Activated CD4-positive, alpha-beta T cell treated with anti-CD3 and anti-CD28 coated beads, Interleukin-2, Interleukin-6, amounts not matched to agents 100 ng/mL and 50 ng/mL, durations not matched to agents 16 hours and 8 hours (primary cell): Measurements from ENCODE around the gene SGPP1.
"Not testable (repeated sequence)": the region's sequence is repeated elsewhere in the genome, so short reads cannot be mapped to it uniquely, and the experiment has no call there.

ENCODE experiments used
- DNase-seq: peaks from one replicate; pipeline ENCODE4 v3.0.0-alpha.2; 2020

Gene SGPP1, protein sequence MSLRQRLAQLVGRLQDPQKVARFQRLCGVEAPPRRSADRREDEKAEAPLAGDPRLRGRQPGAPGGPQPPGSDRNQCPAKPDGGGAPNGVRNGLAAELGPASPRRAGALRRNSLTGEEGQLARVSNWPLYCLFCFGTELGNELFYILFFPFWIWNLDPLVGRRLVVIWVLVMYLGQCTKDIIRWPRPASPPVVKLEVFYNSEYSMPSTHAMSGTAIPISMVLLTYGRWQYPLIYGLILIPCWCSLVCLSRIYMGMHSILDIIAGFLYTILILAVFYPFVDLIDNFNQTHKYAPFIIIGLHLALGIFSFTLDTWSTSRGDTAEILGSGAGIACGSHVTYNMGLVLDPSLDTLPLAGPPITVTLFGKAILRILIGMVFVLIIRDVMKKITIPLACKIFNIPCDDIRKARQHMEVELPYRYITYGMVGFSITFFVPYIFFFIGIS

DNA sequence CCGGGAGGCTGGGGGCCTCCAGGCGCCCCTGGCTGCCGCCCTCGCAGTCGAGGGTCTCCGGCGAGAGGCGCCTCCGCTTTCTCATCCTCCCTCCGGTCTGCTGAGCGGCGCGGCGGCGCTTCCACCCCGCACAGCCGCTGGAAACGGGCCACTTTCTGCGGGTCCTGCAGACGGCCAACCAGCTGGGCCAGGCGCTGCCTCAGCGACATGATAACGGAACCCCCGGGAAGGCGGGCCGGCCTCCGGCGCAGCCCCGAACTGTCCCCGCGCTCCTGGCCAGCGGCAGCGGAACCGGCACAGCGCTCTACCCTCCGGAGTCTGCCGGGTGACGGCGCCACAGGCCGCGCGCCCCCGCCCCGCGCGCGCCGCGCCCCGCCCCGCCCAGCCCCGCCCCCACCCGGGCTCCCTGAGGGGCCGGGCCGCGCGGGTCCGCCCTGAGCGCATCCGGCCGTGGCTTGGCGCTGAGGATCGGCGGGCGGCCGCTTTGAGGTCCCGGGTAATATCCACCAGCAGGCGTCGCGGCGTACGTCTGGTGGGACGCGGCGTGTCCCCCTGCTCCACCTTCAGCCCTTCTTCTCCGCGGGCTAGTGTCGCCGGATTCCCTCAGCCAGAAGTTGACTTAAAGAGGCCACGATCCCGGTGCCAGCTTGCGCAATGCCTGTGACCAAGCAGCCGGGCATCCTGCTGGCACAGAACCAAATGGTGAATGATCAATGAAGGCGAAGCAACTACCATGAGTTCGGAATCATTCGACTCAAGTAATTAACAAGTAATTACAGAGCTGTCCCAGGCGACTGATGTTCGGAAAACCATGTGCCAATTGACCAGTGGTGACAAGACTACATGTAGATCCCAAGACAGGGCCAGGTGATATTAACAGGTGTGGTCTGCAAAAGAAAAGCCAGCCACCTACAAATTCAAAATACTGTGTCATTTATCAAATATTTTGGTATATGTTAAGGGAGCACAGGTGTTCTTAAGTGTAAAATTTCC is at the start of gene SGPP1:
SGPP1 (minus strand) TSS at position 330 of the 993 bp plus-strand sequence; CDS start at position 209, 121 bp downstream.
- DNase-seq = peak; percentile 84

DNA sequence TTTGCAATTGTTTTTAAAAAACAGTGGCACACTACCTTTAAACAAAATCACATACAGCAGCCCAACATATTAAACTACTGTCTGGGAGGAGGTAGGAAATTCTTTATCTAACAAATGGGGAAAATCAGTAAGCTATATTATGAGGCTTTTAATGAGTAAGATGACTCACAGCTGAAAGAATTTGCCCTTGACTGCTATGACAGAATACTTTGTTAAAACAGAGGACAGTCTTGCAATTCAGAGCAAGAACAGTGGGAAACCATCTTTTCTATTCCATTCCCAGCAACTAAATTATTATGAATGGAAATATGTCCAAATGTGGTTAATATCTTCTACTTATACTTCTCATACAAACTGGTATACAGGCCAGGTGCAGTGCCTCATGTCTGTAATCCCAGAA is 49.2 kb upstream of the SGPP1 start:
- no peak for DNase-seq

DNA sequence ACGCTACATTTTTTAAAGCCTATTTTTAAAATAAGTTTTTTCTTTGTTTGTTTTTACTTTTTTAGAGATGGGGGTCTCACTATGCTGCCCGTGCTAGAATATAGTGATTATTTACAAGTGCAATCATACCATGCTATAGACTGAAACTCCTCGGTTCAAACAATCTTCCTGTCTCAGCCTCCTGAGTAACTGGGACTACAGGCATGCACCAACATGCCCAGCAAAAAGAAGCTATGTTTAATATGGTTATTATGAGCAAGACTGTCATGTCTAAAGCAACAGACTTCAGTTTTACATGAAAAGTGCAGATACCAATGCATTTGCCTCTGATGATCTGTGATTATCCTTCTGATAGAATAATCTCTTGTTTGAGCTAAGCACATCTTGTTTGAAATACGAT is 45.6 kb upstream of the SGPP1 start:
- DNase-seq = no peak

DNA sequence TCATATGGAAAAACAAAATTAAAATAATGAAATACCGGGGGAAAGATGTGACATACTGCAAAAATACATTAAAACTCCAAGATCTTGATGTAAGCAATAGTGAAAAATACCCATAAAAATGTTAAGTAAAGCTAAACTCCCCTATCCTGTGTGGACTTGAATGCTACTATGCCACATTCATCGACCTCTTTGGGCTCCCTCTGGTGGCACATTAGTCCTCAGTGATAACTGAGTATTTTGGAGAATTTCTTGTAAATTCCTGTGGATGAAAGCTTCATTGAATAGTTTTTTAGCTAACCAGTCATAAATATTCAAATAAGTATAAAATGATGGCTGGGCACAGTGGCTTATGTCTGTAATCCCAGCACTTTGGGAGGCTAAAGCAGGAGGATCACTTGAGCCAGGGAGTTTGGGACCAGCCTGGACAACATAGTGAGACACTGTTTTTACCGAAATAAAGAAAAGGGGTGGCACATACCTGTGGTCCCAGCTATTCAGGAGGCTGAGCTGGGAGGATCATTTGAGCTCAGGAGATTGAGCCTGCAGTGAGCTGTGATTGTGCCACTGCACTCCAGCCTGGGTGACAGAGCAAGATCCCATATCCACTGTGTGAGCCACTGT is 42.4 kb upstream of the SGPP1 start:
- DNase-seq = peak; percentile 53

DNA sequence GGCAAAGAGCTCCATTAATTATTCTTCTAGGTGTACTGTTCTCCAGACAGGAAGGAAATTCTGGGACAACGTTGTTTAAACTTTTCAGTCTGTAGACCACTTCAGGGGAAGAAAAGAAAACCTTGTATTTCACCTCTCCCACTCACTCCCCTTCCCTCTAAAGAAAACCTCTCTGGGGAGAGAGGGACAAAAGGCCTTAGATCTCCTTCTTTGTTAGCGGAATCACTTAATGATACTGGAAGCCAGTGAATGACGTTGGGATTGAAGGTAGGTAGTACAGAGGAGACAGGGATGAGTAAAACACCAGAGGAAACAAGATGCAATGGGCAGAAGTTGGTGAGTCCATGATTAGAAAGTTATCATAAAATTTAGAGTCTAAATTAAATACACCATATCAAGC is 38.7 kb upstream of the SGPP1 start:
- DNase-seq = no peak

DNA sequence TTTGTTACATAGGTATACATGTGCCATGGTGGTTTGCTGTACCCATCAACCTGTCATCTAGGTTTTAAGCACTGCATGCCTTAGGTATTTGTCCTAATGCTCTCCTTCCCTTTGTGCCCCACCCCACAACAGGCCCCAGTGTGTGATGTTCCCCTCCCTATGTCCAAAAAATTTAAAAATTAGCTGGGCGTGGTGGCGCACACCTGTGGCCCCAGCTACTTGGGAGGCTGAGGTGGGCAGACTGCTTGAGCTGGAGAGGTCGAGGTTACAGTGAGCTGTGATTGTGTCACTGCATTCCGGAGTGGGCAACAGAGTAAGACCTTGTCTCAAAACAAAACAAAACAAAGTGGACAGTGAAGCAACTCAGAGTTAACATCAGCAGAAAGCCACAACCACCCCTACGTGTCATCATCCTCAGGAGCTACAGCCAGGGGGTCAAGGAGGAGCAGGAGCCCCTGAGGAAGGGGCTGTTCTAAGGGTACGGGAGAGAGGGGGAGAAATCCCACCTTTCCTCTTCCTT is 36.8 kb upstream of the SGPP1 start:
- DNase-seq = no peak

DNA sequence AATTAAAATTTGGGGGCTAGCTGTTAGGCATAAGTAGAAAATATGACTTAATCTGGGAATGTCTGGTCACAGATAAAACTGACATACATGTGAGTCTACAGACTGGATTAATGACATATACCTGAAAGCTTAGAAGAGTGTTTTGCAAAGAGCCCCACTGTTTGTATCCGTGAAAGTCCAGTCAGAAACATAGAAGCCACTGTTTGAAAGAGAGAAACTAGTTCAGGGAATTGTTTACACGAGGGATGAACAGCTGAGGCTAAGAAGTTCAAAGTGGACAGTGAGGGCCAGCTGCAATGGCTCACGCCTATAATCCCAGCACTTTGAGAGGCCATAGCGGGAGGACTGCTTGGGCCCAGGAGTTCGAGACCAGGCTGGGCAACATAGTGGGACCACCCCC is 36.2 kb upstream of the SGPP1 start:
- DNase-seq = no peak

DNA sequence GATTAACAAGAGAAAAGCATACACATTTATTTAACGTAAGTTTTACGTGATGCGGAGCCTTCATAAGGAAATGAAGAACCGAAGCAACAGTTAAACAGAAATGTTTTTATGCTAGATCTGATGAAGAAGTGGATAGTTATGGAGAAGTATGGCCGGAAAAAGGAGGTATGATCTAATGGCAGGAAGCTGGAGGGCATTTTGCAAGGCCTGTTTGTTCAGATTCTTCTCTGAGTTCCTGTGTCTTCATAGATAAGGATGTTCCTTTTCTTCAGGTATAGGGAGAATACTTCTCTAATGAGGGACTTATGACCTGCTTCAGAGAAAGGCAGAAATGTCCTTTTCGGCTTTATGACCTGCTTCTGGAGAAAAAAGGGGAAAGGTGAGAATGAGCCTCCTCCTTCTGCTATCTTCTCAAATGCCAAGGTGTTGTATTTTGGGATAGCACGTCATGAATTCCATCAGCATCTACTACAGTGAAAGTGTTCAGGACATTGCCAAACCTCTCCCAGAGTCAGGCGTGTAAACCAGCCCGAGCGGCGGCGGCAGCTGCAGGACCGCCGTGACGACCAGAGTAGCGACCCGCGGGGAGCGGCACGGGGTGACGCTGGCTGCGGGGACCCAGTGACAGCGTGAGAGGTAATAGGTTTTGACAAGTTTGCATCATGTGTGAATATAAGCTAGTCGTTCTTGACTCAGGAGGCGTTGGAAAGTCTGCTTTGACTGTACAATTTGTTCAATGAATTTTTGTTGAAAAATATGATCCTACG is 33.7 kb upstream of the SGPP1 start:
- no peak for DNase-seq

DNA sequence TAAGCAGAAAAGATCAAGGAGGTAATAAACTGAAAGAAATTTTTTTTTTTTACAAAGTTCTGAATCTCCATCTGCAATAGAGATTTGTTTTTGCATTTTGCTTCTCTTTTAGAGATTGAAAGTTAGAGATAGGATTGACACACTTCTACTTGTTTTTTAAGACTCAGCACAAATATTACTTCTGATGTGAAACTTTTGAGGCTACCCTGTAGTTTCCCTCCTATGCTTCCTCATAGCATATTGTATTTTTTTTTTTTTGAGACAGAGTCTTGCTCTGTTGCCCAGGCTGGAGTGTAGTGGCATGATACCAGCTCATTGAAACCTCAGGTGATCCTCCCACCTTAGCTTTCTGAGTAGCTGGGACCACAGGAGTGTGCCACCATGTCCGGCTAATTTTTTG is 32.1 kb upstream of the SGPP1 start:
- DNase-seq = peak; percentile 25

DNA sequence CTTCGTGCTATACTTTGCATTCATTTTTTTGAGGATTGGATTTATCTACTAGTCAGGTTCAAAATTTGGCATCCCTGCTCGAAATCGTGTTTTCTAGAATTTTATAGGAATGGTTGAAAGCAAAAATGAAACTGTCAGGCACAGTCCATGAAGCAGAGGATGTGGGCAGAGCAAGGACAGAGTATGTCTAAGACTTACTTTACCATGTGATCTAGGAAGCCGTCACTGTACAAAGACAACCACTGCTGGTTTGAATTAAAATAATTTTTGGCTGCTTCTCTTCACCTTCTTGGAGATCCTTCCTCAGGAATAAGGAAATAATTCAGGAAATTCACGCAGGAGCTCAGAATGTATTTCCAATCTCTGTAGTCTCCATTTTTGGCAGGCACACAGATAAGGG is 31.6 kb upstream of the SGPP1 start:
- DNase-seq = peak; percentile 51

DNA sequence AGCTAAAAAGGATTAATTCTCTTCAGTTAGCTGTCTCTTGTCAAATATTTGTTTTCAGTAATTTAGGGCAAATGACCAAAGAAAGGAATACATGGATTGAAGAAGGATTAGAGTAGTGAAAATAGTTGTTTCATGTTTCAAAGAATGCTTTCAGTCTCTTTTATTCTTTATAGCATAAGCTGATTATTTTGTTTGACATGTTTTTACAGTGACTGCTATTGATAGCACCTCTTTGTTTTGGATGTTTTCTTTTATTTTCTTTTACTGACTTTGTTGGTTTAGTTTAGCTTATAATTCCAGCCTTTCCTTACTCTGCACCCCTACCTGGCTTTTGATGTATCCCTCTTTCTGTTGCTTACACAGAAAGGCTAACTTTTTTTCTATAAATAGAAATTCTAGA is 29.3 kb upstream of the SGPP1 start:
- DNase-seq = no peak

DNA sequence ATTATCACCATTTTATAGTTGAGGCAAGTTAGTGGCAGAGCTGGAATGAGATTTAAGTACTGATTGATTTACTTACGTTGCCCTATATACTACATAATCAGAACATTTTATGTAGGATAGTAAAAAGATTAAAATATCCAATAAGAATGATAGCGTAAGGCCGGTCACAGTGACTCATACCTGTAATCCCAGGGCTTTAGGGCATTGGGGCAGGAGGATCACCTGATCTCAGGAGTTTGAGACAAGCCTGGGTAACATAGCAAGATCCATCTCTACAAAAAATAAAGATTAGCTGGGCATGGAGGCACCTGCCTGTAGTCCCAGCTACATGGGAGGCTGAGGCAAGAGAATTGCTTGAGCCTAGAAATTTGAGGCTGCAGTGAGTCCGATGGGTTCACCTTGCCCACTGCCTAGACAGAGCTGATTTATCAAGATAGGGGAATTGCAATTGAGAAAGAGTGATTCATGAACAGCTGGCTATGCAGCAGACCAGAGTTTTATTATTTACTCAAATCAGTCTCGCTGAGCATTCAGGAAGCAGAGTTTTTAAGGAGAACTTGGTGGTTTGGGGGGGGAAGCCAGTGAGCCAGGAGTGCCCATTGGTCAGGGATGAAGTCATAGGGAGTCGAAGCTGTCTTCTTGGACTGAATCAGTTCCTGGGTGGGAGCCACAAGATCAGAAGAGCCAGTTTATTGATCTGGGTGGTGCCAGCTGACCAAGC is 24.7 kb upstream of the SGPP1 start:
- peak; percentile 11 for DNase-seq

DNA sequence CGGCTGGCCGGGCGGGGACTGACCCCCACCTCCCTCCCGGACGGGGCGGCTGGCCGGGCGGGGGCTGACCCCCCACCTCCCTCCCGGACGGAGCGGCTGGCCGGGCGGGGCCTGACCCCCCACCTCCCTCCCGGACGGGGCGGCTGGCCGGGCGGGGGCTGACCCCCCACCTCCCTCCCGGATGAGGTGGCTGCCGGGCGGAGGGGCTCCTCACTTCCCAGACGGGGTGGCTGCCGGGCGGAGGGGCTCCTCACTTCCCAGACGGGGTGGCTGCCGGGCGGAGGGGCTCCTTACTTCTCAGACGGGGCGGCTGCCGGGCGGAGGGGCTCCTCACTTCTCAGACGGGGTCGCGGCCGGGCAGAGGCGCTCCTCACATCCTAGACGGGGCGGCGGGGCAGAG is 23.2 kb upstream of the SGPP1 start:
- DNase-seq = not testable (repeated sequence)

DNA sequence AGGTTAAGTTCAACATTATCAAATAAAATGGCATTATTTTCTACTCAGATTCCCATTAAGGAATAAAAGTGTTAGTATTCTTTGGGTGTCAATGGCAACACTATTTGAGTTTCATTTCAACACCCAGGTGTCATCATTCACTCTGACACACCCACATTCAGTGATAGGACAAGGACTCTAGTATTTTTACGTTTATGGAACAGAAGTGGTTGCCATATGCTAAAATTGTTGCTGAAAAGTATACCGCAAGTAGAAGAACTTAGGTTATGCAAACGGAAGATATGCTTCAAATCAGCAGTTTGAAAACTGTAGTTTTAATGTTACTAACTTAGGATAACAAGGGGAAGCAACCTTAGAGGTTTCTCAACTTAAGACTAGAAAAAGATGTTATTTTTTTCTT is 20.0 kb upstream of the SGPP1 start:
- no peak for DNase-seq

DNA sequence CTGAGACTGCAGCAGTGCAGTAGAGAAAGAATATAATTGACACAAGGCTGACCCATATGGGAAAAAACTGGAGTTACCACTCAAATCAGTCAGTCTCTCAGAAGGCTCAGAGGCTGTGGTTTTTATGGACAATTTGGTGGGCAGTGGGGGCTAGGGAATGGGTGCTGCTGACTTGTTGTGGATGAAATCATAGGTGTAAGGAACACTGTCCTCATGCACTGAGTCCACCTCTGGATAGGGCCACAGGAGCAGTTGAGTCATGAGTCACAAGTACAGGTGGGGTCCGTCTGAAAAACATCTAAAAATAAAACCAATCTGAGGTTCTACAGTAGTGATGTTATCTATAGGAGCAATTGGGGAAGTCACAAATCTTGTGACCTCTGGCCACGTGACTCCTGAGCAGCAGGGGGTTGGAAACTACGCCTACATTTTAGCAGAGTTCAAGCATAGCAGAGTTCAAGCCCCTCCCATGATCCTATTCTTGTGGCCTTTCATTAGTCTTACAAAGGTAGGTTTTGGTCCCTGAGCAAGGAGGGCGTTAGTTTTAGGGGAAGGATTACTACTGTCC is 18.1 kb upstream of the SGPP1 start:
- DNase-seq = no peak

DNA sequence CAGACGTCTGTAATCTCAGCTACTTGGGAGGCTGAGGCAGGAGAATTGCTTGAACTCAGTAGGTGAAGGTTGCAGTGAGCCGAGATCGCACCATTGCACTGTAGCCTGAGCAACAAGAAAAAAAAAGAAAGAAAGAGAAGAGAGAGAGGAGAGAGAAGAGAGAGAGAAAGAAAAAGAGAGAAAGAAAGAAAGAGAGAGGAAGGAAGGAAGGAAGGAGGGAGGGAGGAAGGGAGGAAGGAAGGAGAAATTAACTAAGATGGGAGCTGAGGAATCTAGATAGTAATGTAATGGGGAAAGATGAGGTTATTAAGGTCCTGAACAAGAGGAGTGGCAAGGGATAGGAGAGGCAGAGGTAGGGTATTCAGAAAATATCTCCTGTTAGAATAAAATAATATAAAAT is 17.4 kb upstream of the SGPP1 start:
- no peak for DNase-seq

DNA sequence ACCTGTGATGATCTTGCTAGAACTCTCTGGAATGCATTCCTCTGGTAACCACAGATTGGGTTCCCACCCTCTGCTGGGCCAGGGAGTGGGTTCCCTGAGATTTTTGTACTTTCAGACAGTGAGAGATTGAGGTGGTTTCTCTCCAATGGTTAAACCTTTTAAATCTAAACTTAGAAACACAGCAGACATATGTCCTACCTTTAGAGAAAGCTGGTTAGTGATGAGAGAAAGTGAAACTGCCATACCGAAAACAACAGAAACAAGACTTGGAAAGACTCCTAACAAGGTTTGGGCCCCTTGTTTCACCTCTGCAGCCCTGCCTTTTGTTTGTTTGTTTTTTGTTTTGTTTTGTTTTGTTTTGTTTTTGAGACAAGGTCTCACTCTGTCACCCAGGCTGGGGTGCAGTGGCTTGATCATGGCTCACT is 9.7 kb upstream of the SGPP1 start:
- DNase-seq = peak; percentile 59

DNA sequence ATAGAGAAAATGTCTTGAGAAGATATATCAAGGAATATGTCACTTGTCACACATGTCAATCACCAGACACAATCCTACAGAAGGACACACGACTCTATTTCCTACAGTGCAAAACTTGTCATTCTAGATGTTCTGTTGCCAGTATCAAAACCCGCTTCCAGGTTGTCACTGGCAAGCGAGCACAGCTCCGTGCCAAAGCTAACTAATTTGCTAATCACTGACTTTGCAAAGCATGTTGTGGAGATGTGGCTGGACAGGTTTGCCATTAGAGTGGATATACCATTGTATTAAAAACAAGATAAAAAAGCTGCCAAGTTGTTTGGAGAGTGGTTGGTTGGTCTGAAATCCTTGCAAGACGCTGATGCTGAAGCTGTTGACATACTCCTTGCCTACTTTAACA is 7.9 kb upstream of the SGPP1 start:
- DNase-seq = no peak

DNA sequence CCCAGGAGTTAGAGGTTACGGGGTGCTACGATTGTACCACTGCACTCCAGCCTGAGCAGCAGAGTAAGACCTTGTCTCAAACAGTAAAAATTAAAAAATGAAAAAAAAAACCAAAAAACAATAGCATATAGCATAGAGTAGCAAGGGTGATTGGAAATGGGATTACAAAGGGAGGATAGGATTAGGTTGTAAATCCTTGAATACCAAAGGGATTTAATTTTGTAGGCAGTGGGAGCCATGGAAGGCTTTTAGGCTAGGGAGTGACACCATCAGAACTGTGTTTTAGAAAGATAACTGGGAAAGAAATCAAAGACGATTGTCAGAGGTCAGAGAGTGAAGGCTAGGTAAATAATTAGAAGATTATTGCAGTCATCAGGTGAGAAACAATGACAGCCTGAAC is 2.8 kb upstream of the SGPP1 start:
- DNase-seq = no peak

DNA sequence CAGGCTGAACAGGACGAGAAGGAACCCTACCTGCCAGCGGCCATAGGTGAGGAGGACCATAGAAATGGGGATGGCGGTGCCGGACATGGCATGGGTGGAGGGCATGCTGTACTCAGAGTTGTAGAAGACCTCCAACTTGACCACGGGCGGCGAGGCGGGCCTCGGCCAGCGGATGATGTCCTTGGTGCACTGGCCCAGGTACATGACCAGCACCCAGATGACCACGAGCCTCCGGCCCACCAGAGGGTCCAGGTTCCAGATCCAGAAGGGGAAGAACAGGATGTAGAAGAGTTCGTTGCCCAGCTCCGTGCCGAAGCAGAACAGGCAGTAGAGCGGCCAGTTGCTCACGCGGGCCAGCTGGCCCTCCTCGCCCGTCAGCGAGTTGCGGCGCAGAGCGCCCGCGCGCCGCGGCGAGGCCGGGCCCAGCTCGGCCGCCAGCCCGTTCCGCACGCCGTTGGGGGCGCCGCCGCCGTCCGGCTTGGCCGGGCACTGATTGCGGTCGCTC is 582 bp downstream of the SGPP1 start:
- peak; percentile 28 for DNase-seq

DNA sequence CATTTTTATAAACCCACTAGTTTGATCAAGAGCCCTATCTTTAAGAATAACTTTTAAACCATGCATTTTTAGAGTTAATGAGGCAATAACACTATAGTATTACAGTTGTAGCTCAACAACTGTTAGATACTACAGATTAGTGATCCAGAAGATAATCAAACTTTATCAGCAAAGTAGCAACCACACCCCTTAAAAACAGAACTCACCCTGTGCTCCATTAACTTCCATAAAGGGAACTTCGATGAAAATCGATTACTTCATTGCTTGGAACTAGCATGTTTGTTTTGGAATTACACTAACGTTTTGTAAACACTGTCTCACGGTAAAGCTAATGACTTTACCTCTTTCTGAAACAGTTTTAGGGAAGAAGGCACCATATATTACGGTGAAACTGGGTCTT is 1.4 kb downstream of the SGPP1 start:
- no peak for DNase-seq
